Right hindlimb (tissue), 1 donor: ENCODE results near the gene PRDM16.
A peak's percentile ranks its signal among the peaks of the same experiment; 100 is the strongest.

Experiments
- DNase-seq: peaks from one replicate; pipeline ENCODE4 v3.0.0-alpha.2; 2018

The PRDM16 gene

DNA sequence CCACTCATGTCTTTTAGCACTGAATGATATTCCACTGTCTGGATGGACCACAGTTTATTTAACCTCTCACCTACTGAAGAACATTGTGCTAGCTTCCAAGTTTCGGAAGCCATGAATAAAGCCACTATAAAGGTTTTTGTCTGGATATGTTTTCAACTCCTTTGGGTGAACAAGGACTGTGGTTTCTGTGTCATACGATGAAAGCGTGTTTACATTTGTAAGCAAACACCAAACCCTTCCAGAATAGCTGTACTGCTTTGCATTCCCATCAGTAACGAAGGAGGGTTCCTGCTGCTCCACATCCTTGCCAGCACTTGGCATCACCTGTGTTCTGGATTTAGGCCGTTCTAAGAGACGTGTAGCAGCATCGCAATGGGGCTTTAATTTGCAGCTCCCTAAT lies 374.8 kb downstream of the PRDM16 start:
- no peak for DNase-seq

GRCh38 chr1:3444298-3444697 lies 375.3 kb downstream of the PRDM16 start:
- DNase-seq, result no peak

GRCh38 chr1:3444736-3445135 lies 375.7 kb downstream of the PRDM16 start:
- DNase-seq, result no peak

- no peak for DNase-seq
These were observed 381.3 kb downstream of the PRDM16 start for GRCh38 chr1:3450202-3450863.

GRCh38 chr1:3450983-3451382 lies 382.0 kb downstream of the PRDM16 start:
- no peak for DNase-seq

DNA sequence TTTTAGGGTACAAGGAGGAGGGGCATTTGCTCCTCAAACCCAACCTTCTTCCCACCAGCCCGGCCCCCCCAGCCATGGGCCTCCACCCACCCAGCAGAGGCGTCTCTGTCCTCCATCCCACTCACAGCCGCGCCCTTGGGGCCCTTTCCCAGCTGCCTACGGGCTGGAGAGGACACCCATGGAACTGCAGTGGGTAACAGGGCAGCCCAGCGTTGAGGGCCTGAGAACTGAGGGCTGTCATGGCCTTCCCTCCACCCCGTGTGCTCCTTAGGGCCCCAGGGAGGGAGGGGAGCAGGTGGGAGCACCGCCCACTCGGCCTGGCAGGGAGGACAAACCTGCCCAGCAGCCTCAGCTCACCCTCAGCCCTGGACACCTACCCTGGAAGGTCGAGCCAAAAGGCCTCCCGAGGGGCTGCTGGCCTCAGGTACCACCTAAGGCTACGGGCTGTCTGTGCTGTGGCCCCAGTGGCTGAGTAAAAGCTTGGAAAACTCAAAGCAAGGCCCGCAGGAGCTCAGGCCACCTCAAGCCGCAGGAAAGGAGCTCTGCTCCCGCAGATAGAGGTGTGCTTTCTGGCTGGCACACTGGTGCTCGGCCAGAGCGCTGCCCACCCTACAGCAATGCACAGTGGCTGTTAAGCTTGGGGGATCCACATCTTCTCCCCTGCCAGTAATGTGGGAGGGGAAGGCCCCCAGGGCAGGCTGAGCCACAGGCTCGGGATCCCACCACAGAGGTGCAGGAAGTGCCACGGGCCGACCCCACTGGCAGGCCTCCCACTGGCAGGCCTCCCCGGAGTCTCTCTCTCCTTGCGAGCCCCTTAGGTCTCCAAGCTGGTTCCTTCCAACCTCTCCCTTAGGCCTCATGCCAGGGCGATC lies 383.2 kb downstream of the PRDM16 start:
- DNase-seq, result no peak

DNA sequence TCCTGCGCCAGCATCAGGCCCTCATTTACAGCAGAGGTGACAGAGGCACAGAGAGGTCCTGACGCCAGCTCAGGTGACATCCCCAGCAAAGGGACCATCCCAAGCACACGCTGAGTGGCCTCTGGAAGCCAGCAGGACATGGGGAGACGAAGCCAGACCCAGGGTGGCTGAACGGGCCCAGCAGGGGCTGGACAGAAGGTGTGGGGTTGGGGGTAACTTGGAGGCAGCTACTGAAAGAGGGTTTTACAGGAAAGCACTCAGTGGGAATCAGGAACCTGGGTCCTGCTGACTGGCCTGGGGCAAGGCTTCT lies 383.8 kb downstream of the PRDM16 start:
- no peak for DNase-seq

DNA sequence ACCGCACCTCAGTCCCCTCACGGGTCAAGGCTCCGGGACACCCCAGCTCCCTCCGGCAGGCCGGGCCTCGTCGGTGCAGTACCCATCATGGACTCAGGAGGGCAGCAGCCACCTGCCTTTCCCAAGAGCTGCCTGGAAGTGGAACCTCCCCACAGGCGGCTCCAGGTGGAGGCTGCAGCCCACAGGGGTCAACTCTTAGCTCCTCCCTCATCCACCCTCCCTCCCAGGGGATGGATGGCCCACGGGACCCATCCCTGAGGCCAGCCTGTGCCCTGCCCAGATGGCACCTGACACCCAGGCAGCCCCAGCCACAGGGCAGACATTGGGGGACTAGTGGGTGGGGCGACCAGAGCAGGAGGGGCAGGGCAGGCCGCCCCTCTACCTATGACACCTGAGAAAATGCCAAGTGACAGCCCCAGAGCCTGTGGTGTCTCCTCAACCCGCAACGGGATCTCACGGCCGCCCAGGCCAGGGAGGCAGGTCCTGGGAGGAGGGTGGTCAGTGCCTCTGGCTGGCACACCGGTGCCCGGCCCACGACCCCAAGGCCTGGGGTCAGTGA lies 384.3 kb downstream of the PRDM16 start:
- peak; percentile 78 for DNase-seq

DNA sequence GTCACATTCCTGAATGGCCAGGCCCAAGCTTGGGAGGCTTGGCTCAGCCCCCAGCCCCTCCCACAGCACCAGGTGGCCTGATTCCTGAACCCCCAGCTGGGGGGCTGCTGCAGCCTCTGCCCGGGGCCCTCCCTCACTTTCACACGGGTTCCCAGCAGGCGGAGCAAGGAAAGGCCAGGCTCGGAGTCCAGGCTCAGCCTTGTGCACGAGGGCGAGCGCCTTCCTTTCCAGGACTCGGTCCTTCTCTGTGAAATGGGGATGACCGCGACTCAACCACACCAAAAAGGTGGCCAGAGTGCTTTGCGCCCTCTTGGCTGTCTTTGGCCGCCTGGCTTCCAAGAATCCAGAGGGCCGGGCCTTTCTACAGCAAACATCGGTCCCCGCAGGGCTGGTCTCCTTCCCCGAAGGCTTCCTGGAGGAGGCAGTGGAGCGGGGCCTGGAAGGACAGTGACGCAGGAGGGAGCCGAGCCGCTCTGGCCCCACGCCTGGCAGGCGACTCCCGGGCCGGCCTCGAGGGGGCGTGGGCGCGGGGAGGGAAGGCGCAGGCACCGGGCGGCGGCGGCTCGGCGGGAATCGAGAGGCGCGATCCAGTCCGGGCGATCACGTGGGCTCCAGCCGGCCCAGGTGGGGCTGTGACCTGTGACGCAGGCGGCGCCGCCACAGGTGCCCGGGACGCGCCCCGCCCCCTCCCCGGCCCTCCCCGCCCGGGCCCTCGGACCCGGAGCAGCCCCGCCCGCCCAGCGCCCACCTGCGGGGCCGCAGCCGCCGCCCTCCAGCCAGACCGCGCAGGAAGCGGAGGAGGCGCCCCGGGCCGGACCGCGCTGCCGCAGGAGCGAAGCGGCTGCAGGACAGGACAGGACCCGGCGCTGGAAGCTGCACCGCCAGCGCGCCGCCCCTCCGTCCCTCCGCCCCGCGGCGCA lies 385.1 kb downstream of the PRDM16 start, which contains the start of gene ARHGEF16:
Gene ARHGEF16, plus strand, starts transcription at position 775 of the 920 bp plus-strand sequence. CDS start 8,420 bp downstream, outside the sequence.
- no peak for DNase-seq

DNA sequence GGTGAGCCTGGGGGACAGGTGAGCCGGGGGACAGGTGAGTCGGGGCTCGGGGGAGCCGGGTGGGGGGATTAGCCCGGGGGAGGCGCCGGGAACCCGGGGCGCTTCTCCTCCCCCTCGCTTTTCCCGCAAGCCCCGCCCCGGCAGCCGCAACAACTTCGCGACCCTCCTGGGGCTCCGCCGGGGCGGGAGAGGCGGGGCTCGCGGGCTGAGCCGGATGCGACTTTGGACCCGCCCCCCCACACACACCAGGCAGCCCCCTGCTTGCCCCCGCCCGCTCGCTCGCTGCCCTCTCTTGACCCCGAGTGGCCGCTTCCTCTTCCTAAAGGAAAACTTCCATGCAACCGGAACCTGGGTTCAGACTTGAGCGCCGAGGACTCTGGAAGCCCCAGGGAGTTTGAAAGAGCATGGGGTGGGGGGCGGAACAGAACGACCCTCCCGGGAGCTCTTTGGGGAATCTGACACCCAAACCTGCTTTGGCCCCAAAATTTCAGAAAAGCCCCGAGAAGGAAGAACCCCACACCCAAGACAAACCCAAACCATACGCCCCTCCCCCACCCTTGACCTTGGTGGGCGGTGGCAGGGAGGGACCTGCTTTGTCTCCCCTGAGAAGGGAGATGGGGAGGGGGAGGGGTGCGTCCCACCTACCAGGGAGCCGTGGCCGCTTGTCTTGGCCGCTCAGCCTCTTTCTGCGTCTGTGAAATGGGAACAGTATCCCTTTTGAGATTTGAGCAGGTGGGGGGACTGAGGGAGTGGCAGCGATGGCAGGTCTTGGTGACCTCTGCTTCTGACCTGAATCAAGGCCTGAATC lies 386.0 kb downstream of the PRDM16 start:
- DNase-seq, result no peak

- DNase-seq, result no peak
These were observed 386.9 kb downstream of the PRDM16 start for GRCh38 chr1:3455670-3456448.

- DNase-seq, result no peak
These were observed 387.5 kb downstream of the PRDM16 start for GRCh38 chr1:3456449-3456963.

- no peak for DNase-seq
These were observed 388.2 kb downstream of the PRDM16 start for GRCh38 chr1:3456964-3457909.

- peak; percentile 59 for DNase-seq
These were observed 389.2 kb downstream of the PRDM16 start for GRCh38 chr1:3457910-3458883.

- no peak for DNase-seq
These were observed 390.3 kb downstream of the PRDM16 start for GRCh38 chr1:3459051-3459908.

DNA sequence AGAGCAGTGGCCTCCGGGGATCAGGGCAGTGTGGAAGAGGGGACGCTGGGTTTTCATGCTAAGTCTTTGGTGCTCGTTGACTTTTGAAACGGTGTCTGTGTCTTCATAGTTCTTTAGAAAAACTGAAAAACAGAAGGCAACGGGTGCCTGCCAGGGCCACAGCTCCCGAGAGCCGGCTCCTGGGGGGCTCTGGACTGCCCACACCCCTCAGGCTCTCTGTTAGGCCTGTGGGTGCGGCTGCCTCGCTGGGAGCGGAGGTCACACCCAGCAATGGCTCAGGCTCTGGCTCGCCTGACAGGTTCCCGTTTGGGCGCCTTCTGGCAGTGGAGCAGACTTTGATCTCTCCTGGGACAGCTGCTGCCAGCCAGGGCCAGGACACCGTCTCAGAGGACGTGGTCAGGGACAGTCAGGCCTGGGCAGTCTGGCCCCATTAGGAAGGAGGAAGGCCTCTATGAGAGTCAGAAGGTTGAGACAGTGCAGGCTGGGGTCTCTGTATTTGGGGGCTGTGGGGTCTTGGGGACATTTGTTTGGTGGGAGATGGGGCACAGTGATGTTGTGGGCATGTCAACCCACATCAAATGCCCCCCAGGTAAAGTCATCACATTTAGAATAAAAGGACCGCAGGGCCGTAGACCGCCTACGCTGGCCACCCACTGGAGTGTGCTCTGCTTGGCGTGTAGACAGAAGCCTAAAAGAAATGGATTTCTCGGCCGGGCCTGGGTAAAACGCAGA lies 391.1 kb downstream of the PRDM16 start:
- no peak for DNase-seq

DNA sequence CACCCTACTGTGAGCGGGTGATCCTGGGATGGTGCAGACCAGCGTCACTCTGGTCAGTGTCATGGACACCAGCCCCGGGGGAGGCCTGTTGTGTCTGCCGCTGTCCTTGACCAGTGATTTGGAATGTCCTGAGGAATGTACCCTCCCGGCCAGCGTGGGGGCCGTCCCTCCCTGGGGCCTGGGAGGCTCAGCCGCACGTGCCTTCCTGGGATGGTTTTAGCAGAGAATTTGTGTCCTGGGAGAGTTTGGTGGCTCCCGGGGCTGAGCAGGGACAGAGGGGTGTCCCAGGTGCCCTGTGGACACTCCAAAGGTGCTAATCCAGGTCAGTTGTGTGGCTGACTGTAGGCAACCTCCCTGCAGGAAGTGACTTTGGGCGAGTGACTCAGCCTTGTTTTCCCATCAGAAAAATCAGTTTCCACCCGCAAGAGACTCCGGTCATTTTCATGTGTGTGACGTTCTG lies 391.7 kb downstream of the PRDM16 start:
- no peak for DNase-seq
